GM10266 (cell line): Measurements from ENCODE around the gene SLC39A12.

Experiments used
- DNase-seq: peaks from one replicate; pipeline ENCODE4 v3.0.0; 2012; ENCODE audit errors: extremely low spot score
- TF ChIP-seq, protein P1 (sequence below): IDR thresholded peaks from 2 replicates; pipeline ENCODE4 v1.5.1; 2012; ENCODE audit warnings: mild to moderate bottlenecking, low read depth; ENCODE audit not compliant: control insufficient read depth, insufficient read depth; ENCODE audit errors: missing control alignments

Gene SLC39A12

GRCh38 chr10:18010050-18010449 is 58.3 kb downstream of the SLC39A12 start:
- TF ChIP-seq, protein P1, sequence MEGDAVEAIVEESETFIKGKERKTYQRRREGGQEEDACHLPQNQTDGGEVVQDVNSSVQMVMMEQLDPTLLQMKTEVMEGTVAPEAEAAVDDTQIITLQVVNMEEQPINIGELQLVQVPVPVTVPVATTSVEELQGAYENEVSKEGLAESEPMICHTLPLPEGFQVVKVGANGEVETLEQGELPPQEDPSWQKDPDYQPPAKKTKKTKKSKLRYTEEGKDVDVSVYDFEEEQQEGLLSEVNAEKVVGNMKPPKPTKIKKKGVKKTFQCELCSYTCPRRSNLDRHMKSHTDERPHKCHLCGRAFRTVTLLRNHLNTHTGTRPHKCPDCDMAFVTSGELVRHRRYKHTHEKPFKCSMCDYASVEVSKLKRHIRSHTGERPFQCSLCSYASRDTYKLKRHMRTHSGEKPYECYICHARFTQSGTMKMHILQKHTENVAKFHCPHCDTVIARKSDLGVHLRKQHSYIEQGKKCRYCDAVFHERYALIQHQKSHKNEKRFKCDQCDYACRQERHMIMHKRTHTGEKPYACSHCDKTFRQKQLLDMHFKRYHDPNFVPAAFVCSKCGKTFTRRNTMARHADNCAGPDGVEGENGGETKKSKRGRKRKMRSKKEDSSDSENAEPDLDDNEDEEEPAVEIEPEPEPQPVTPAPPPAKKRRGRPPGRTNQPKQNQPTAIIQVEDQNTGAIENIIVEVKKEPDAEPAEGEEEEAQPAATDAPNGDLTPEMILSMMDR: no peak
- no peak for DNase-seq

DNA sequence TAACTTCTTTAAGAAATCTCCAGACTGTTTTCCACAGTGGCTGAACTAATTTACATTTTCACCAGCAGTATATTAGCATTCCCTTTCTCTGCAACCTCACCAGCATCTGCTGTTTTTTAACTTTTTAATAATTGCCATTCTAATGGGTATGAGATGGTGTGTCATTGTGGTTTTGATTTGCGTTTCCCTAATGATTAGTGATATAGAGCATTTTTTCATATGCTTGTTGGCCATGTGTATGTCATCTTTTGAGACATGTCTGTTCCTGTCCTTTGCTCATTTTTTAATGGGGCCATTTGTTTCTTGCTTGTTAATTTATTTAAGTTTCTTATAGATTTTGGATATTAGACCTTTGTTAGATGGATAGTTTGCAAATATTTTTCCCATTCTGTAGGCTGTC is 68.8 kb downstream of the SLC39A12 start:
- TF ChIP-seq, protein P1: no peak
- no peak for DNase-seq

- DNase-seq: no peak
- TF ChIP-seq, protein P1: no peak
Measured at GRCh38 chr10:18021725-18022480, 70.2 kb downstream of the SLC39A12 start.

DNA sequence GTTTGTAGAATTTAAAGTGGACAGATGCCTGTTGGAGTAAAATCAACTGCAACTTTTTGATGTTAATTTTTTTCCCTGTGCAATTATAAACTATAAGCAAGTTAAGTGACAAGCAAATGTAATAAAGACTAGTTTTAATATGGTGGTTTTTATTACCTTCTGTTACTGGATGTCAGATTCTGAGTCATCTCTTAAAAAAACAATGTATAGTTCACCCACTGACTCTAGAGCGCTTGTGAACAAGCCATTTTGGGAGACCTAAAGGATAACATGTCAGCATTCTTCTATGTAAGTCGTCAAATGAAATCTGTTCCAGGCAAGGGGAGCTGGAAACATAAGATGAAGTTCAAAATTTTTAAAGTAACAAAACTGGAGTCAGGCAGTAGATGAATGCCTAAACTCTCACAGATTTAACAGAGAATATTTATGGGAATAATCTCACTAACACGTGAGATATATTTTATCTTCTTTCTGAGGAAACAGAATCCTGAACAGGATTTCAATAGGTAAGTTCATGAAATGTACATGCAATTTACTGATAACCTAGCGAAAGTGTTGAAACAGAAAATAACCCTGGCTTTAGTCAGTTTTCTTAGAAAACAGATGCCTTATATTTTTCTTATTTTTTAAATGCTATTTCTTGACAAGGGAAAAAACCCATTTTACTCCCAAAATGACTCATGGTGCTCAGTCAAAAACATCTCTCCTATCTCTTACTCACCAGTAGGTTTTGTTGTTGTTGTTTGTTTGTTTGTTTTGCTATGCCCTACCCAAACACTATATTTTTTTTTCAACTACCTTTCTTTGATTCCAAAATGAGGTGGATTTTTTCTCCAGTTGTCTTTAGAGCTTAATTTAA is 91.7 kb downstream of the SLC39A12 start:
- no peak for DNase-seq
- TF ChIP-seq, protein P1: no peak

- TF ChIP-seq, protein P1: no peak
- DNase-seq: no peak
Measured at GRCh38 chr10:18044976-18045720, 93.4 kb downstream of the SLC39A12 start.

DNA sequence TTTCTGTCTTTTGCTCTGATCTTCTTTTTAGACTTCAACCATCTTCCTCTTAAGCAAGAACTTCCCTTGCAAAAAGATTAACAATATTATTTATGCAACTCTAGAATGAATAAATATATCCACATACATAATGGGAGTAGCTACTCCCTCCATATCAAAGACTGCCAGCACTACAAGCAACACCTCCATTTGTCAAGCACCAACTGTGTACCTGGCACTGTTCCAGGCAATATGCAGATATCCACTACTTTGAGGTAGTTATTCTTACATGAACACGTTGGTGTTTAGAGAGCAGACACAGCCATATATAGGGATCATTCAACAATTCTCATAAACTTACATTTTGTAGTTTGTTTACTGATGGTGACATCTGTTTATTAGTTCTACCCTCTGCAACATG is 104.9 kb downstream of the SLC39A12 start:
- TF ChIP-seq, protein P1: no peak
- DNase-seq: no peak
